Peyer's patch (tissue), 4 donors: Measurements from ENCODE around the gene SS18L1.

Experiments
- CTCF ChIP-seq, 6 experiments: fragments of 450-650 bp in 4 of 6; fragments of 200-600 bp in 2 of 6; sonication (generic) in 1 of 6; IDR thresholded peaks; one replicate each; pipeline ENCODE4 v1.5.1; 2017 to 2019; ENCODE audit warnings: antibody characterized with exemption in 6 of 6, mild to moderate bottlenecking in 3 of 6, moderate library complexity in 1 of 6
- POLR2A ChIP-seq, 2 donors: fragments of 450-650 bp; IDR thresholded peaks; one replicate each; pipeline ENCODE4 v1.5.1; 2017; ENCODE audit warnings: antibody characterized with exemption in 2 of 2, mild to moderate bottlenecking in 2 of 2, moderate library complexity in 2 of 2

GRCh38 chr20:62111148-62111547 is 32.4 kb upstream of the SS18L1 start:
- TF ChIP-seq CTCF (IDR thresholded peaks at IDR 0.05) (no peak), POLR2A (IDR thresholded peaks at IDR 0.05) (no peak)
